SU-DHL-6 (cell line): Measurements from ENCODE around the gene CORT.

ENCODE experiments used
- H2AFZ ChIP-seq: fragments of 200-600 bp; sonication (generic); 2 replicates; pipeline ENCODE4 v1.6.1; 2014; ENCODE audit warnings: low read depth, mild to moderate bottlenecking, moderate library complexity, mixed read lengths, antibody characterized with exemption, low read length; ENCODE audit not compliant: severe bottlenecking
- H3F3A ChIP-seq: fragments of 200-600 bp; shearing (Covaris generic); 2 replicates; pipeline ENCODE4 v1.6.0; 2016; ENCODE audit warnings: antibody characterized with exemption, mild to moderate bottlenecking; ENCODE audit not compliant: insufficient read depth
- H3K27ac ChIP-seq: fragments of 200-600 bp; sonication (generic); 2 replicates; pipeline ENCODE4 v1.5.1; 2016; ENCODE audit warnings: low read depth, mild to moderate bottlenecking, low read length, moderate library complexity, mixed read lengths
- H3K27me3 ChIP-seq: fragments of 200-600 bp; sonication (generic), shearing (Covaris generic); 2 replicates; pipeline ENCODE4 v1.6.0; 2014; ENCODE audit warnings: mild to moderate bottlenecking, low read length
- H3K36me3 ChIP-seq: fragments of 200-600 bp; sonication (generic); 2 replicates; pipeline ENCODE4 v1.6.1; 2014; ENCODE audit warnings: mild to moderate bottlenecking, low read length, mixed read lengths
- H3K4me2 ChIP-seq: fragments of 300-600, 200-600 bp; shearing (Covaris generic), sonication (generic); 2 replicates; pipeline ENCODE4 v1.6.0; 2014; ENCODE audit warnings: low read length, low read depth, mild to moderate bottlenecking; ENCODE audit not compliant: poor library complexity, severe bottlenecking
- H3K4me3 ChIP-seq: fragments of 200-600 bp; sonication (generic); 2 replicates; pipeline ENCODE4 v1.5.1; 2014; ENCODE audit warnings: antibody characterized with exemption, low read length, mild to moderate bottlenecking, mixed read lengths; ENCODE audit not compliant: insufficient read depth, poor library complexity, severe bottlenecking
- H3K79me2 ChIP-seq: fragments of 200-600 bp; sonication (generic); 2 replicates; pipeline ENCODE4 v1.6.1; 2014; ENCODE audit warnings: mild to moderate bottlenecking, low read length, moderate library complexity; ENCODE audit not compliant: insufficient read depth
- H3K9ac ChIP-seq: fragments of 200-600 bp; sonication (generic); 2 replicates; pipeline ENCODE4 v1.7.0; 2014; ENCODE audit warnings: mild to moderate bottlenecking, low read length
- H3K9me2 ChIP-seq: fragments of 200-600 bp; sonication (generic); replicated peaks from 2 replicates; pipeline ENCODE4 v1.6.1; 2014; ENCODE audit warnings: low read length; ENCODE audit not compliant: insufficient read depth
- H3K9me3 ChIP-seq: fragments of 200-600 bp; sonication (generic); 2 replicates; pipeline ENCODE4 v1.6.1; 2014; ENCODE audit warnings: low read length, mixed read lengths; ENCODE audit not compliant: insufficient read depth
- H4K20me1 ChIP-seq: fragments of 200-600 bp; sonication (generic); 2 replicates; pipeline ENCODE4 v1.6.1; 2014; ENCODE audit warnings: low read depth, mild to moderate bottlenecking, antibody characterized with exemption, low read length, moderate library complexity, mixed read lengths
- CTCF ChIP-seq: fragments of 200-600 bp; sonication (generic); IDR thresholded peaks from one replicate; pipeline ENCODE4 v1.5.1; 2017; ENCODE audit warnings: antibody characterized with exemption, mild to moderate bottlenecking, low read length, moderate library complexity; ENCODE audit not compliant: insufficient read depth, poor library complexity, severe bottlenecking
- EZH2phosphoT487 ChIP-seq: fragments of 200-600 bp; sonication (generic), shearing (Covaris generic); conservative IDR thresholded peaks from 2 replicates; pipeline ENCODE4 v1.6.1; 2018; ENCODE audit warnings: mild to moderate bottlenecking, antibody characterized with exemption, low read length, moderate library complexity, mixed read lengths

The CORT gene

DNA sequence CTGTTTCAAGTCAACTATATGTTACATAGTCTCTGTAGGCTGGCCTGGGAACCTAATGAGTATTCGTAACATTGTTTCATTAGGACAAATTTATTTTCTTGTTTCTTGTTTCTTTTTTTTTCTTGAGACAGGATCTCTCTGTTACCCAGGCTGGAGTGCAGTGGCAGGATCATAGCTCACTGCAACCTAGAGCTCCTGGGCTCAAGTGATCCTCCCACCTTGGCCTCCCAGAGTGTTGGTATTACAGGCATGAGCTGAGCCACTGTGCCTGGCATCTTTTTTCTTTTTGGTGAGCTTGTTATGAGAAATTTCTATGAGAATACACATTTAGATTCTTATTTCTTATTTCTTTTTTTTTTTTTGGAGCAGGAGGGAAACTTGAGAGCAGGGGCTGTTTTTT is 12.8 kb upstream of the CORT start:
- no peaks in the 10 kb centered on the region for H3K36me3 ChIP-seq
- no peaks in the 10 kb centered on the region for H3K9me3 ChIP-seq
- no peak overlapping the region for H3K9ac ChIP-seq
- no peak overlapping the region for H3K4me3 ChIP-seq
- no peaks in the 10 kb centered on the region for H3F3A ChIP-seq
- H3K9me2 ChIP-seq, result no peaks in the 10 kb centered on the region
- no peak overlapping the region for H3K27ac ChIP-seq
- H3K79me2 ChIP-seq, result no peaks in the 10 kb centered on the region
- H3K27me3 ChIP-seq, result no peaks in the 10 kb centered on the region
- no peaks in the 10 kb centered on the region for H4K20me1 ChIP-seq
- H3K4me2 ChIP-seq, result no peak overlapping the region
- H2AFZ ChIP-seq, result no peak overlapping the region
- TF ChIP-seq CTCF (no peak), EZH2phosphoT487 (no peak)

DNA sequence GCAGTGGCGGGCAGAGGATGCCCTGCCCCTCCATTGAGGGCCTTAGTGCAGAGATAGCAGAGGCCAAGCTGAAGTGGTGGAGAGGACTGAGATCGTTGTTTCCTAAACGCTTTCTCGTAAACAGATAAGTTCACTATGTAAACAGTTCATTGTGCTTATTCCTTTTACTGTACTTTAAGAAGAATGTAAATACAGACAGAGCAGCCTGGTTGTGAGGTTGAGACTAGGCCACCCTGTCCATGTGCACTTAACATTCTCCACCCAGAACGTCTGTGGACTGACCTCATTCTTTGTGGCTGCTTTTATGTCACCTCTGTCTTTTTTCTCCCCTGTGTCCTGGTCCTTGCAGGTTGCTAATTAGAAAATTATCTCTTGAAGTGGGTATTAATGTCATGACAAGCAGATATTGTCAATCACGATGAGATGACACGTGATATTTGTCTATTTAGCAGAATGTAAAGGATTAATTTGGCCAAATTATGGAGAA is 11.1 kb upstream of the CORT start:
- Histone ChIP-seq H3K9me2 (no peaks in the 10 kb centered on the region), H3K27ac (no peak overlapping the region)
- no peak for TF ChIP-seq EZH2phosphoT487

DNA sequence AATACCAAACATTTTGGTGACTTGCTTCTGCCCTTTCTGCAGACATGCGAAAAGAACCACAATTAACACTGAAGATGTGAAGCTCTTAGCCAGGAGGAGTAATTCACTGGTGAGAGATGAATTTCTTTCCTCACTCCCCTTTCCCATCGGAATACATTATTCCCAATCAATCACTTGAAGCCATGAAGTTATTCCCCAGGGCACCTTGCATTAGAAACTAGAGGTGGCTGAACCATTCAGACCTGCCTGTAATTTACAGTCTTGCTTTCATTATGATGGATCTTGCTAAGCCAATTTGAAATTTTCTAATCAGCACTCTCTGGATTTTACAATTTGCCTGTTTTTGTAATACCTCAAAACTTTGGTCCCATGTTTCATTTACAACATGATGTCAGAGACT is 9.5 kb upstream of the CORT start:
- no peaks in the 10 kb centered on the region for H3K36me3 ChIP-seq
- H3K9ac ChIP-seq, result no peak overlapping the region
- no peak for TF ChIP-seq EZH2phosphoT487
- no peak for TF ChIP-seq CTCF

More for the DNA sequence above, 11.1 kb upstream of the CORT start:
- H3K9me3 ChIP-seq, result no peaks in the 10 kb centered on the region
- H3K4me3 ChIP-seq, result no peak overlapping the region
- no peaks in the 10 kb centered on the region for H3K79me2 ChIP-seq
- no peak overlapping the region for H3K9ac ChIP-seq
- H3K36me3 ChIP-seq, result no peaks in the 10 kb centered on the region
- H3F3A ChIP-seq, result no peaks in the 10 kb centered on the region
- H2AFZ ChIP-seq, result no peak overlapping the region
- no peaks in the 10 kb centered on the region for H4K20me1 ChIP-seq
- H3K4me2 ChIP-seq, result no peak overlapping the region
- H3K27me3 ChIP-seq, result no peaks in the 10 kb centered on the region

GRCh38 chr1:10440794-10441193 is 9.0 kb upstream of the CORT start:
- H2AFZ ChIP-seq, result no peak overlapping the region

More for the DNA sequence above, 9.5 kb upstream of the CORT start:
- no peaks in the 10 kb centered on the region for H4K20me1 ChIP-seq
- H3K27ac ChIP-seq, result no peak overlapping the region
- no peaks in the 10 kb centered on the region for H3K79me2 ChIP-seq
- no peak overlapping the region for H3K4me3 ChIP-seq
- H3K4me2 ChIP-seq, result no peak overlapping the region
- no peaks in the 10 kb centered on the region for H3F3A ChIP-seq
- H3K9me3 ChIP-seq, result no peaks in the 10 kb centered on the region
- H3K9me2 ChIP-seq, result no peaks in the 10 kb centered on the region
- H3K27me3 ChIP-seq, result no peaks in the 10 kb centered on the region
- no peak overlapping the region for H2AFZ ChIP-seq

More at GRCh38 chr1:10440794-10441193, 9.0 kb upstream of the CORT start:
- H3K9me2 ChIP-seq, result no peaks in the 10 kb centered on the region
- no peaks in the 10 kb centered on the region for H3K79me2 ChIP-seq
- H3K27ac ChIP-seq, result no peak overlapping the region
- H3K4me3 ChIP-seq, result no peak overlapping the region
- H3K9ac ChIP-seq, result no peak overlapping the region
- H3K36me3 ChIP-seq, result no peaks in the 10 kb centered on the region
- H3K9me3 ChIP-seq, result no peaks in the 10 kb centered on the region
- no peak for TF ChIP-seq CTCF
- no peak for TF ChIP-seq EZH2phosphoT487
- no peak overlapping the region for H3K4me2 ChIP-seq
- no peaks in the 10 kb centered on the region for H3K27me3 ChIP-seq
- no peaks in the 10 kb centered on the region for H3F3A ChIP-seq
- H4K20me1 ChIP-seq, result no peaks in the 10 kb centered on the region
